Suprapubic skin (tissue), 4 donors: ENCODE results near the gene ZFP2.
A peak's percentile ranks its signal among the peaks of the same experiment; 100 is the strongest.

Source experiments
- EP300 ChIP-seq: sonication (generic); formaldehyde crosslinking; IDR thresholded peaks from one replicate; pipeline ENCODE4 v1.6.1; 2017; ENCODE audit warnings: antibody characterized with exemption
- POLR2A ChIP-seq, 2 donors: fragments of 450-650 bp; IDR thresholded peaks; one replicate each; pipeline ENCODE4 v1.6.1; 2017; ENCODE audit warnings: antibody characterized with exemption in 2 of 2, mild to moderate bottlenecking in 2 of 2, moderate library complexity in 2 of 2
- POLR2AphosphoS5 ChIP-seq, 3 donors: sonication (generic); formaldehyde crosslinking; IDR thresholded peaks; one replicate each; pipeline ENCODE4 v1.6.1; 2017; ENCODE audit warnings: antibody characterized with exemption in 3 of 3
- TF ChIP-seq, protein P1 (sequence below), 2 donors: fragments of 200-600 bp in 1 of 2; fragments of 450-650 bp in 1 of 2; sonication (generic) in 1 of 2; IDR thresholded peaks; one replicate each; pipeline ENCODE4 v1.5.1; 2016 to 2019; ENCODE audit warnings: antibody characterized with exemption in 2 of 2, mild to moderate bottlenecking in 1 of 2, moderate library complexity in 1 of 2

GRCh38 chr5:178859625-178860521, 35.8 kb upstream of the ZFP2 start, which contains the start of gene ZNF354B:
- TF ChIP-seq, protein P1, sequence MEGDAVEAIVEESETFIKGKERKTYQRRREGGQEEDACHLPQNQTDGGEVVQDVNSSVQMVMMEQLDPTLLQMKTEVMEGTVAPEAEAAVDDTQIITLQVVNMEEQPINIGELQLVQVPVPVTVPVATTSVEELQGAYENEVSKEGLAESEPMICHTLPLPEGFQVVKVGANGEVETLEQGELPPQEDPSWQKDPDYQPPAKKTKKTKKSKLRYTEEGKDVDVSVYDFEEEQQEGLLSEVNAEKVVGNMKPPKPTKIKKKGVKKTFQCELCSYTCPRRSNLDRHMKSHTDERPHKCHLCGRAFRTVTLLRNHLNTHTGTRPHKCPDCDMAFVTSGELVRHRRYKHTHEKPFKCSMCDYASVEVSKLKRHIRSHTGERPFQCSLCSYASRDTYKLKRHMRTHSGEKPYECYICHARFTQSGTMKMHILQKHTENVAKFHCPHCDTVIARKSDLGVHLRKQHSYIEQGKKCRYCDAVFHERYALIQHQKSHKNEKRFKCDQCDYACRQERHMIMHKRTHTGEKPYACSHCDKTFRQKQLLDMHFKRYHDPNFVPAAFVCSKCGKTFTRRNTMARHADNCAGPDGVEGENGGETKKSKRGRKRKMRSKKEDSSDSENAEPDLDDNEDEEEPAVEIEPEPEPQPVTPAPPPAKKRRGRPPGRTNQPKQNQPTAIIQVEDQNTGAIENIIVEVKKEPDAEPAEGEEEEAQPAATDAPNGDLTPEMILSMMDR (IDR thresholded peaks at IDR 0.05), result no peak
- TF ChIP-seq POLR2A (IDR thresholded peaks at IDR 0.05) (no peak), POLR2AphosphoS5 (IDR thresholded peaks at IDR 0.05) (peak in 2 of 3 donors; percentile 10 to 80), EP300 (no peak)
